Endothelial cell of umbilical vein (primary cell): ENCODE results near the gene REEP1. TPM values are rescaled to one million over a fixed set of nuclear protein-coding genes. Genes with fewer than 3 reads are reported as not detected.

ENCODE experiments used
- BruUV-seq: library from RNA; stranded (reverse); fragments of 400-500 nt; replicated peaks from 2 replicates; lab custom pipeline; 2021; lab: Mats Ljungman, UMichigan
- CTCF ChIA-PET: fragments of 300-600, 350-600 bp; sonication (Branson Sonifier 250); formaldehyde crosslinking; loops from one replicate; lab custom pipeline; 2021; ENCODE audit warnings: antibody characterized with exemption, inconsistent platforms; lab: Charles Lee
- POLR2A ChIA-PET: fragments of 300-600, 350-600 bp; sonication (Branson Sonifier 250); formaldehyde crosslinking; loops from one replicate; lab custom pipeline; 2021; ENCODE audit warnings: antibody characterized with exemption, inconsistent platforms; lab: Charles Lee
- DNase-seq: peaks from one replicate; pipeline ENCODE4 v3.0.0-alpha.2; 2011; ENCODE audit warnings: low read depth, low spot score
- FAIRE-seq: peaks from 2 replicates; lab custom pipeline; 2011; peaks lifted over from hg19 to GRCh38; lab: Jason Lieb, UNC
- H2AFZ ChIP-seq: 2 replicates; pipeline ENCODE4 v1.6.0; 2012; ENCODE audit warnings: low read depth, low read length, control low read depth, inconsistent platforms
- H3K27ac ChIP-seq: 2 replicates; pipeline ENCODE4 v1.5.1; 2011; ENCODE audit warnings: low read depth, mild to moderate bottlenecking, control low read depth, low read length, moderate library complexity; ENCODE audit not compliant: insufficient read depth
- H3K27me3 ChIP-seq, 2 experiments: 2 replicates each; pipeline versions ENCODE4 v1.6.0 to v1.6.1; 2011; ENCODE audit warnings: low read length in 2 of 2, mixed read lengths in 1 of 2; ENCODE audit not compliant: control insufficient read depth in 2 of 2, insufficient read depth in 2 of 2
- H3K36me3 ChIP-seq, 2 experiments: 2 replicates in 1 of 2; 3 replicates in 1 of 2; pipeline ENCODE4 v1.5.1; 2011; ENCODE audit warnings: low read length in 2 of 2, mild to moderate bottlenecking in 1 of 2, moderate library complexity in 1 of 2; ENCODE audit not compliant: control insufficient read depth in 2 of 2, insufficient read depth in 2 of 2; ENCODE audit errors: extremely low read depth in 1 of 2
- H3K4me1 ChIP-seq: 3 replicates; pipeline ENCODE4 v1.5.1; 2011; ENCODE audit warnings: mild to moderate bottlenecking, low read length; ENCODE audit not compliant: control insufficient read depth, insufficient read depth; ENCODE audit errors: extremely low read depth
- H3K4me2 ChIP-seq: 2 replicates; pipeline ENCODE4 v1.6.1; 2011; ENCODE audit warnings: low read length, control low read depth, mixed read lengths; ENCODE audit not compliant: insufficient read depth
- H3K4me3 ChIP-seq, 3 experiments: fragments of 200-600 bp in 1 of 3; sonication (generic), shearing (Covaris generic) in 1 of 3; replicated peaks in 1 of 3; 2 replicates each; pipeline ENCODE4 v1.5.1; 2011 to 2016; ENCODE audit warnings: control low read depth in 3 of 3, low read length in 3 of 3, mild to moderate bottlenecking in 2 of 3, inconsistent platforms in 1 of 3, low read depth in 1 of 3, moderate library complexity in 1 of 3; ENCODE audit not compliant: insufficient read depth in 1 of 3
- H3K79me2 ChIP-seq: 2 replicates; pipeline ENCODE4 v1.6.0; 2012; ENCODE audit warnings: low read length, inconsistent platforms; ENCODE audit not compliant: control insufficient read depth, insufficient read depth
- H3K9ac ChIP-seq: replicated peaks from 2 replicates; pipeline ENCODE3; 2011; ENCODE audit warnings: low read length, control low read depth; ENCODE audit not compliant: insufficient read depth; ENCODE audit errors: extremely low read depth
- H3K9me1 ChIP-seq: replicated peaks from 3 replicates; pipeline ENCODE4 v1.6.0; 2011; ENCODE audit warnings: mild to moderate bottlenecking, low read length; ENCODE audit not compliant: control insufficient read depth, insufficient read depth; ENCODE audit errors: extremely low read depth
- H3K9me3 ChIP-seq: replicated peaks from 2 replicates; pipeline ENCODE4 v1.5.1; 2012; ENCODE audit warnings: low read length, inconsistent platforms; ENCODE audit not compliant: control insufficient read depth, insufficient read depth
- H4K20me1 ChIP-seq: replicated peaks from 2 replicates; pipeline ENCODE3; 2011; ENCODE audit warnings: mild to moderate bottlenecking, low read length; ENCODE audit not compliant: control insufficient read depth, insufficient read depth; ENCODE audit errors: extremely low read depth
- CTCF ChIP-seq, 2 donors: IDR thresholded peaks; 1 replicate in 1 of 2; 2 replicates in 1 of 2; pipeline ENCODE4 v1.5.1; 2011; ENCODE audit warnings: low read length in 2 of 2, mild to moderate bottlenecking in 2 of 2, moderate library complexity in 2 of 2, control low read depth in 1 of 2, inconsistent platforms in 1 of 2, low read depth in 1 of 2; ENCODE audit not compliant: insufficient read depth in 1 of 2; ENCODE audit errors: extremely low read depth in 1 of 2
- EZH2 ChIP-seq: IDR thresholded peaks from 2 replicates; pipeline ENCODE4 v1.6.1; 2012; ENCODE audit warnings: borderline replicate concordance, low read depth, mild to moderate bottlenecking, moderate library complexity, low read length, inconsistent platforms; ENCODE audit not compliant: severe bottlenecking
- FOS ChIP-seq: IDR thresholded peaks from 2 replicates; pipeline ENCODE4 v1.6.1; 2011; ENCODE audit warnings: mild to moderate bottlenecking, low read length, moderate library complexity, borderline replicate concordance; ENCODE audit not compliant: insufficient read depth
- GATA2 ChIP-seq: IDR thresholded peaks from 2 replicates; pipeline ENCODE4 v1.7.0; 2011; ENCODE audit warnings: low read depth, mild to moderate bottlenecking, moderate library complexity, mixed read lengths, low read length; ENCODE audit not compliant: insufficient read length, insufficient read depth
- JUN ChIP-seq: IDR thresholded peaks from 2 replicates; pipeline ENCODE4 v1.6.1; 2011; ENCODE audit warnings: borderline replicate concordance, low read depth; ENCODE audit not compliant: insufficient read length, insufficient read depth
- MAX ChIP-seq: IDR thresholded peaks from 2 replicates; pipeline ENCODE4 v1.6.1; 2011; ENCODE audit not compliant: insufficient read depth, insufficient read length
- MYC ChIP-seq: IDR thresholded peaks from one replicate; pipeline ENCODE4 v1.6.1; 2011; ENCODE audit warnings: mild to moderate bottlenecking, low read depth, low read length
- POLR2A ChIP-seq: IDR thresholded peaks from 2 replicates; pipeline ENCODE4 v1.6.1; 2012; ENCODE audit warnings: low read depth, mild to moderate bottlenecking, control low read depth, low read length
- POLR2AphosphoS5 ChIP-seq: IDR thresholded peaks from 2 replicates; pipeline ENCODE4 v1.6.1; 2012; ENCODE audit warnings: low read depth, mild to moderate bottlenecking, control low read depth, low read length, moderate library complexity; ENCODE audit not compliant: insufficient read depth
- dilution Hi-C: fragments of 300-500 bp; cut with MboI; formaldehyde crosslinking; loops from one replicate; pipeline ENCODE4 v1.15.0; 2019; ENCODE audit warnings: low sequenced_read_pairs; ENCODE audit not compliant: extremely low pct_ligation_motif_present
- intact Hi-C: fragments of 100-400 bp; cut with micrococcal nuclease; formaldehyde crosslinking; loops from one replicate; pipeline ENCODE4 v1.10.0; 2022
- polyA plus RNA-seq, 4 experiments: library from polyadenylated mRNA; depleted of rRNA in 3 of 4; stranded (reverse) in 3 of 4; unstranded in 1 of 4; fragments of >200 nt; gene quantifications; 2 replicates each; pipeline versions ENCODE4 v1.2.1 to v1.2.3, GENCODE V29; 2011 to 2012; ENCODE audit warnings: missing spikeins in 1 of 4
- total RNA-seq: library from RNA; stranded (reverse); gene quantifications from 2 replicates; pipeline ENCODE4 v1.2.3, GENCODE V29; 2021

The REEP1 gene
- total and polyA plus RNA-seq, 2 donors (not counting 3 experiments of a cell fraction or from before 2014, with no cell fraction given): 0.11 to 0.53 TPM

- H3K9me1 ChIP-seq: no peaks in the 10 kb centered on the region
- ChIA-PET CTCF (interaction anchor here (1.9 kb wide), 1 partner anchor 80 kb away, joined by 6 read pairs; no protein-coding TSS in a partner anchor), POLR2A (no interaction called here)
- dilution Hi-C loops: no loop called here
- H3K4me2 ChIP-seq: no peak overlapping the region
- DNase-seq (peak; percentile 30), FAIRE-seq (no peak)
- no peaks in the 10 kb centered on the region for H3K79me2 ChIP-seq
- no peaks in the 10 kb centered on the region for H4K20me1 ChIP-seq
- H3K27me3 ChIP-seq: peaks cover 2 to 11% of the 10 kb centered on the region in 2 experiments
- H3K4me3 ChIP-seq: no peak overlapping the region
- H3K9me3 ChIP-seq: no peaks in the 10 kb centered on the region
- no peak overlapping the region for H2AFZ ChIP-seq
- H3K27ac ChIP-seq: no peak overlapping the region
- H3K9ac ChIP-seq: no peak overlapping the region
- H3K4me1 ChIP-seq: no peaks in the 10 kb centered on the region
- BruUV-seq: no TSS peak
- TF ChIP-seq MYC (no peak), CTCF (IDR thresholded peaks at IDR 0.05; ENCODE audit: extremely low read depth in 1 of 2, insufficient read depth in 1 of 2, low read depth in 1 of 2, low read length in 2 of 2) (no peak), MAX (no peak), FOS (no peak), GATA2 (no peak), EZH2 (no peak), POLR2A (no peak), JUN (no peak), POLR2AphosphoS5 (no peak)
- no peaks in the 10 kb centered on the region for H3K36me3 ChIP-seq
- intact Hi-C loops: no loop called here
These were observed 36.4 kb downstream of the REEP1 start for GRCh38 chr2:86301009-86301408.
